Measurements from ENCODE around the gene TAF6.
A peak's percentile ranks its signal among the peaks of the same experiment; 100 is the strongest.

TAF6 gene

GRCh38 chr7:100091411-100092181, 27.6 kb downstream of the TAF6 start:
- DNase-seq: no peak

GRCh38 chr7:100090527-100091410, 28.4 kb downstream of the TAF6 start:
- no peak for DNase-seq

GRCh38 chr7:100089458-100090196, 29.5 kb downstream of the TAF6 start:
- no peak for DNase-seq

GRCh38 chr7:100088621-100089457, 30.3 kb downstream of the TAF6 start, which contains the start of gene COPS6:
COPS6 (plus strand) TSS chr7:100088969; CDS start chr7:100088991, 22 bp downstream.
- DNase-seq: no peak

- DNase-seq: no peak
Observed at GRCh38 chr7:100088095-100088620, 31.0 kb downstream of the TAF6 start.

GRCh38 chr7:100087055-100087750, 32.0 kb downstream of the TAF6 start:
- peak; percentile 80 for DNase-seq

GRCh38 chr7:100085515-100085914, 33.6 kb downstream of the TAF6 start:
- DNase-seq: no peak

- no peak for DNase-seq
Observed at GRCh38 chr7:100082978-100083377, 36.2 kb downstream of the TAF6 start.

GRCh38 chr7:100081535-100082102, 37.5 kb downstream of the TAF6 start, which contains the start of gene ZNF3:
ZNF3 (minus strand) TSS chr7:100081723; CDS start chr7:100077357, 4,366 bp downstream.
- peak; percentile 98 for DNase-seq

GRCh38 chr7:100080907-100081534, 38.1 kb downstream of the TAF6 start:
- no peak for DNase-seq

- DNase-seq: no peak
Observed at GRCh38 chr7:100079024-100079560, 40.1 kb downstream of the TAF6 start.

- DNase-seq: no peak
Observed at GRCh38 chr7:100077205-100077604, 42.0 kb downstream of the TAF6 start.

- no peak for DNase-seq
Observed at GRCh38 chr7:100075418-100075817, 43.7 kb downstream of the TAF6 start.

- no peak for DNase-seq
Observed at GRCh38 chr7:100074841-100075240, 44.3 kb downstream of the TAF6 start.

- no peak for DNase-seq
Observed at GRCh38 chr7:100072462-100072861, 46.7 kb downstream of the TAF6 start.

- DNase-seq: no peak
Observed at GRCh38 chr7:100071018-100071723, 48.0 kb downstream of the TAF6 start.

- no peak for DNase-seq
Observed at GRCh38 chr7:100069991-100070390, 49.2 kb downstream of the TAF6 start.

- no peak for DNase-seq
Observed at GRCh38 chr7:100066953-100067352, 52.2 kb downstream of the TAF6 start.

GRCh38 chr7:100065452-100066186, 53.5 kb downstream of the TAF6 start:
- DNase-seq: no peak

Measured in amniotic stem cell (primary cell).